ENCODE results near the gene CYP19A1.

Gene CYP19A1

GRCh38 chr15:51359981-51360380, 21.6 kb upstream of the CYP19A1 start:
- no peak for DNase-seq (ENCODE audit: low read depth)

GRCh38 chr15:51356983-51357382, 18.6 kb upstream of the CYP19A1 start:
- no peak for DNase-seq (ENCODE audit: low read depth)

- DNase-seq (ENCODE audit: low read depth): no peak
Measured at GRCh38 chr15:51356147-51356546, 17.8 kb upstream of the CYP19A1 start.

- no peak for DNase-seq (ENCODE audit: low read depth)
Measured at GRCh38 chr15:51355096-51355495, 16.7 kb upstream of the CYP19A1 start.

GRCh38 chr15:51353976-51354375, 15.6 kb upstream of the CYP19A1 start:
- DNase-seq (ENCODE audit: low read depth): no peak

- DNase-seq (ENCODE audit: low read depth): no peak
Measured at GRCh38 chr15:51350723-51351122, 12.3 kb upstream of the CYP19A1 start.

GRCh38 chr15:51349156-51349844, 10.9 kb upstream of the CYP19A1 start:
- no peak for DNase-seq (ENCODE audit: low read depth)

- no peak for DNase-seq (ENCODE audit: low read depth)
Measured at GRCh38 chr15:51348688-51349087, 10.3 kb upstream of the CYP19A1 start.

GRCh38 chr15:51346136-51346535, 7.7 kb upstream of the CYP19A1 start:
- DNase-seq (ENCODE audit: low read depth): no peak

GRCh38 chr15:51343466-51343865, 5.1 kb upstream of the CYP19A1 start:
- no peak for DNase-seq (ENCODE audit: low read depth)

- no peak for DNase-seq (ENCODE audit: low read depth)
Measured at GRCh38 chr15:51342227-51342999, 4.0 kb upstream of the CYP19A1 start.

- no peak for DNase-seq (ENCODE audit: low read depth)
Measured at GRCh38 chr15:51341366-51342226, 3.2 kb upstream of the CYP19A1 start, which contains the start of gene GLDN. GLDN (plus strand) TSS chr15:51341655; CDS start chr15:51341685, 30 bp downstream.

- no peak for DNase-seq (ENCODE audit: low read depth)
Measured at GRCh38 chr15:51335538-51336410, 2.6 kb downstream of the CYP19A1 start.

- no peak for DNase-seq (ENCODE audit: low read depth)
Measured at GRCh38 chr15:51335087-51335486, 3.3 kb downstream of the CYP19A1 start.

GRCh38 chr15:51334011-51334451, 4.4 kb downstream of the CYP19A1 start:
- DNase-seq (ENCODE audit: low read depth): no peak

- no peak for DNase-seq (ENCODE audit: low read depth)
Measured at GRCh38 chr15:51333571-51333970, 4.8 kb downstream of the CYP19A1 start.

GRCh38 chr15:51332206-51333147, 5.9 kb downstream of the CYP19A1 start:
- DNase-seq (ENCODE audit: low read depth): no peak

- DNase-seq (ENCODE audit: low read depth): no peak
Measured at GRCh38 chr15:51331141-51331540, 7.3 kb downstream of the CYP19A1 start.

- DNase-seq (ENCODE audit: low read depth): no peak
Measured at GRCh38 chr15:51328926-51329325, 9.5 kb downstream of the CYP19A1 start.

- no peak for DNase-seq (ENCODE audit: low read depth)
Measured at GRCh38 chr15:51327081-51327480, 11.3 kb downstream of the CYP19A1 start.
